NCI-H460 (cell line): Measurements from ENCODE around the gene VASH2. TPM values are rescaled to one million over a fixed set of nuclear protein-coding genes. Genes with fewer than 3 reads are reported as not detected.
"Not testable (repeated sequence)": the region's sequence is repeated elsewhere in the genome, so short reads cannot be mapped to it uniquely, and the experiment has no call there.

Experiments
- DNase-seq: peaks from one replicate; pipeline ENCODE4 v3.0.0-alpha.2; 2016; ENCODE audit warnings: low read depth; ENCODE audit errors: extremely low read depth
- total RNA-seq: library from RNA; depleted of rRNA; stranded (reverse); fragments of >200 nt; shearing (Covaris generic); gene quantifications from 2 replicates; pipeline ENCODE4 v1.2.3, GENCODE V29; 2014; rRNA removed

The VASH2 gene
- total RNA-seq, 1 experiment from 2014 or later: 1.3 TPM

DNA sequence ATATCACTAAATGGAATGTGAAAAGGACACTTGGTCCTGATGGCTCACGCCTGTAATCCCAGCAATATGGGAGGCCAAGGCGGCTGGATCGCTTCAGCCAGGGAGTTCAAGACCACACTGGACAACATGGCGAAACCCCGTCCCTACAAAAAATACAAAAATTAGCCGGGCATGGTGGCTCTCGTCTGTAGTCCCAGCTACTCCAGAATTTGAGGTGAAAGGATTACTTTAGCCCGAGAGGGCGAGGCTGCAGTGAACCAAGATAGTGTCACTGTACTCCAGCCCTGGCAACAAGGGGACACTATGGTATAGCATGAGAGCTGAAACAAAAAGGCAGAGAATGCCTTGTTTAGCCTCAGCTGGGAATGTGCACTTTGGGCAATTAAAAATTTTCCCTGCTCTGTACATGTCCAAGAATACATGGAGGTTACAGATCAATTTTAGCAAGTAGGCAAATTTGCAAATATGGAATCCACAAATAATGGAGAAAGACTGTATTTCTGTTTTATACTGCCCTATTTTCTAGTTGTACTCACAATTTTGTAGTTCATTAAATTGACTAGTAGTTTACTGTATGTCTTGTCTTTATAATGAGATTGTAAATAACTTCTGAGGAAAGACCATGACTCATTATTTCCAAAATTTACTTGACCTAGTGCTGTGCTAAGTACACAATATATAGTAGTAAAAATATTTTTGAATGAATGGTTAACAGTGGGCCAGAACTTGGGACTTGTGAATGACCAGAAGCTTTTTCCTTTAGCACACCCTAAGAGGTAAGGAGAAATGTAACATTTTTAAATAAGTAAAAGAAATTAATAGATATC, 67.3 kb downstream of the VASH2 start:
- no peak for DNase-seq

DNA sequence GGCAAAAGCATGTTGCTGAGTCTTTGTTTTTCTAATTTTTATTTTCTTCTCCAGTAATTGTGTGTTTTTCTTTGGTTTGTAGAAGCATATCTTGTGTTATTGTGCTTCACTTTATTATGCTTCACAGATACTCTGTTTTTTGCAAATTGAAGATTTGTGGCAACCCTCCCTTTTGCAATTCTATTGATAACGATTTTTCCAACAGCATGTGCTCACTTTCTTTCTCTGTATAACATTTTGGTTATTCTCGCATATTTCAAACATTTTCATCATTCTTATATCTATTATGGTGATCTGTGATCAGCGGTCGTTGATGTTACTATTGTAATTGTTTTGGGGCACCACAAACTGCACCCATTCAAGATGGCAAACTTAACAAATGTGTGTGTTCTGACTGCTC, 69.1 kb downstream of the VASH2 start:
- DNase-seq: no peak

- no peak for DNase-seq
Measured at GRCh38 chr1:213020016-213020415, 69.7 kb downstream of the VASH2 start.

- DNase-seq: not testable (repeated sequence)
Measured at GRCh38 chr1:213027024-213027423, 76.7 kb downstream of the VASH2 start.

GRCh38 chr1:213032651-213033050, 82.3 kb downstream of the VASH2 start:
- DNase-seq: no peak

DNA sequence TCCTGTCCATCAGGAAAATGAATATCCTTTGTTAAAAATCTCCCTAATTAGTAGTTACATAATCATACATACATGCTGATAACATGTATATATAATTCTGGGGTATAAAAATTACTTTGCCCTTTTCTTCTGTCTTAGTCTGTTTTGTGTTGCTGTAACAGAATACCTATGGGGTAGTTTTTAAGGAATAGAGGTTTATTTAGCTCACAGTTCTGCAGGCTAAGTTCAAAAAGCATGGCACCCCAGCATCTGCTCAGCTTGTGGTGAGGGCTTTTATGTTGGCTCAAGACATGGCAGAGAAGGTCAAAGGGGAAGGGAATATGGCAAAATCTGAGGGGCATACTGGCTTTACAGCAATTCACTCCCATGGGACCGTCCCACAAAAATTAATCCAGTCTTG, 84.4 kb downstream of the VASH2 start:
- no peak for DNase-seq

DNA sequence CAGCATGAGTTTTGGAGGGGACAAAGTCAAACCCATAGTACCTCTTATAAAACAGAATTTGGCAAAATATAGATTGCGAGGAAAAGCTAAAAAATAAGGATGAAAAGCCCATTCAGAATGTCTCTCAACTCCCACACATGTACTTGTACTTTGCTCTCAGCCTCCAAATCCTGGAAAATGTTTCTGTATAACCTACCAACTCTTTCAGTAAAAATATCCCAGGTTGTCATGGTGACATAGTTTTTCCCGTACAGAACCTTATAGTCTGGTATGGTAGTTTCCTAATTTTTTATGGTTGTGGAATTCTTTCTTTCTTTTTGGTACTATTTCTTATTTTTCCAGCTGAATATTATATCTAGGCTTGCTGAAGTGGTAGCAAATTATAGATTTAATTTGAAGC, 85.2 kb downstream of the VASH2 start:
- no peak for DNase-seq

Other genes with a start within 250 kb of the VASH2 start
- gene NSL1, start 158.8 kb upstream of the VASH2 start, total RNA-seq: 50.3 and 57.9 TPM in 2 replicates
- 37.5 and 41.1 TPM in 2 replicates for gene TATDN3, start 158.6 kb upstream of the VASH2 start, total RNA-seq
- gene SPATA45, start 102.9 kb upstream of the VASH2 start, total RNA-seq: not detected in 2 replicates
- gene FLVCR1, start 92.3 kb upstream of the VASH2 start, total RNA-seq: 19.1 and 19.9 TPM in 2 replicates
- 60.6 and 72.2 TPM in 2 replicates for gene ANGEL2, start 65.3 kb downstream of the VASH2 start, total RNA-seq
- 33.4 and 34.9 TPM in 2 replicates for gene RPS6KC1, start 100.7 kb downstream of the VASH2 start, total RNA-seq